H1 (cell line): Measurements from ENCODE around the gene NUDT10. TPM values are rescaled to one million over a fixed set of nuclear protein-coding genes. Genes with fewer than 3 reads are reported as not detected.

Source experiments
- CTCF ChIA-PET: fragments of 300-600 bp; sonication (Branson Sonifier 250); formaldehyde crosslinking; loops from one replicate; lab custom pipeline; 2021; ENCODE audit not compliant: partially characterized antibody; lab: Charles Lee
- POLR2A ChIA-PET: fragments of 300-600 bp; sonication (Branson Sonifier 250); formaldehyde crosslinking; loops from one replicate; lab custom pipeline; 2021; ENCODE audit warnings: inconsistent platforms; ENCODE audit not compliant: partially characterized antibody; lab: Charles Lee
- DNase-seq, 2 experiments: peaks; one replicate each; pipeline versions ENCODE4 v3.0.0 to v3.0.0-alpha.2; 2010 to 2022; ENCODE audit warnings: low spot score in 2 of 2, low read depth in 1 of 2, mixed read lengths in 1 of 2
- FAIRE-seq: peaks from 2 replicates; lab custom pipeline; 2011; peaks lifted over from hg19 to GRCh38; lab: Jason Lieb, UNC
- H2AFZ ChIP-seq: 2 replicates; pipeline ENCODE4 v1.8.1; 2012; ENCODE audit warnings: low read length, inconsistent platforms
- H2AK5ac ChIP-seq: 2 replicates; pipeline ENCODE4 v1.6.1; 2013; ENCODE audit warnings: low read depth, low read length
- H2BK120ac ChIP-seq: replicated peaks from 2 replicates; pipeline ENCODE3; 2013; ENCODE audit warnings: low read depth, low read length, inconsistent platforms
- H2BK12ac ChIP-seq: 2 replicates; pipeline ENCODE4 v1.6.1; 2013; ENCODE audit warnings: low read depth, low read length
- H2BK15ac ChIP-seq: 2 replicates; pipeline ENCODE4 v1.6.1; 2013; ENCODE audit warnings: low read length
- H2BK20ac ChIP-seq: 2 replicates; pipeline ENCODE4 v1.6.1; 2013; ENCODE audit warnings: low read length
- H2BK5ac ChIP-seq: 2 replicates; pipeline ENCODE4 v1.6.1; 2013; ENCODE audit warnings: low read depth, low read length
- H3K14ac ChIP-seq: 2 replicates; pipeline ENCODE4 v1.6.1; 2013; ENCODE audit warnings: inconsistent platforms; ENCODE audit not compliant: insufficient read length
- H3K18ac ChIP-seq: 2 replicates; pipeline ENCODE4 v1.6.1; 2013; ENCODE audit warnings: low read length; ENCODE audit errors: extremely low read depth
- H3K23ac ChIP-seq: 2 replicates; pipeline ENCODE4 v1.6.1; 2013; ENCODE audit warnings: inconsistent platforms; ENCODE audit not compliant: insufficient read length
- H3K23me2 ChIP-seq: 2 replicates; pipeline ENCODE4 v1.6.1; 2013; ENCODE audit warnings: low read depth, low read length
- H3K27ac ChIP-seq: 2 replicates; pipeline ENCODE4 v1.6.1; 2011; ENCODE audit warnings: low read depth, low read length, inconsistent platforms
- H3K27me3 ChIP-seq, 4 experiments: replicated peaks in 1 of 4; 1 replicate in 1 of 4; 2 replicates in 3 of 4; pipeline versions ENCODE4 v1.6.1 to v1.8.1; 2011 to 2013; ENCODE audit warnings: low read length in 3 of 4, mild to moderate bottlenecking in 3 of 4, inconsistent platforms in 2 of 4, mixed read lengths in 2 of 4, moderate library complexity in 1 of 4; ENCODE audit not compliant: control insufficient read depth in 3 of 4, insufficient read depth in 3 of 4; ENCODE audit errors: extremely low read depth in 1 of 4
- H3K36me3 ChIP-seq, 4 experiments: 2 replicates each; pipeline versions ENCODE4 v1.6.1 to v1.8.1; 2011 to 2013; ENCODE audit warnings: mild to moderate bottlenecking in 4 of 4, low read length in 3 of 4, moderate library complexity in 2 of 4, control low read depth in 1 of 4, inconsistent platforms in 1 of 4; ENCODE audit not compliant: insufficient read depth in 4 of 4, control insufficient read depth in 2 of 4
- H3K4ac ChIP-seq: replicated peaks from 2 replicates; pipeline ENCODE3; 2013; ENCODE audit warnings: low read length, low read depth, mixed read lengths, inconsistent platforms; ENCODE audit not compliant: insufficient read length
- H3K4me1 ChIP-seq, 4 experiments: replicated peaks in 1 of 4; 1 replicate in 1 of 4; 2 replicates in 3 of 4; pipeline versions ENCODE4 v1.6.1 to v1.8.1; 2011 to 2013; ENCODE audit warnings: low read length in 3 of 4, inconsistent platforms in 2 of 4, mixed read lengths in 1 of 4; ENCODE audit not compliant: insufficient read depth in 4 of 4, control insufficient read depth in 3 of 4
- H3K4me2 ChIP-seq, 2 experiments: 2 replicates each; pipeline versions ENCODE4 v1.6.1 to v1.8.1; 2011 to 2013; ENCODE audit warnings: low read depth in 2 of 2, low read length in 2 of 2, control low read depth in 1 of 2, inconsistent platforms in 1 of 2, mild to moderate bottlenecking in 1 of 2; ENCODE audit not compliant: insufficient read depth in 1 of 2
- H3K4me3 ChIP-seq, 4 experiments: fragments of 200-600, 300-600 bp in 1 of 4; sonication (generic), shearing (Covaris generic), sonication (Bioruptor Twin) in 1 of 4; 2 replicates each; pipeline versions ENCODE4 v1.5.1 to v1.8.1; 2011 to 2016; ENCODE audit warnings: low read length in 4 of 4, low read depth in 3 of 4, control low read depth in 2 of 4, inconsistent platforms in 2 of 4, mild to moderate bottlenecking in 2 of 4, mixed read lengths in 1 of 4, moderate library complexity in 1 of 4; ENCODE audit not compliant: insufficient read depth in 2 of 4; ENCODE audit errors: extremely low read depth in 1 of 4
- H3K56ac ChIP-seq: replicated peaks from 2 replicates; pipeline ENCODE3; 2013; ENCODE audit warnings: low read depth, mild to moderate bottlenecking, mixed read lengths, low read length, inconsistent platforms; ENCODE audit not compliant: insufficient read length
- H3K79me1 ChIP-seq: 2 replicates; pipeline ENCODE4 v1.6.1; 2013; ENCODE audit warnings: low read depth, low read length, control low read depth
- H3K79me2 ChIP-seq, 2 experiments: 2 replicates each; pipeline versions ENCODE4 v1.6.1 to v1.8.1; 2012 to 2013; ENCODE audit warnings: low read length in 2 of 2, mild to moderate bottlenecking in 2 of 2, inconsistent platforms in 1 of 2; ENCODE audit not compliant: insufficient read depth in 2 of 2, control insufficient read depth in 1 of 2
- H3K9ac ChIP-seq, 4 experiments: replicated peaks in 1 of 4; 1 replicate in 1 of 4; 2 replicates in 3 of 4; pipeline versions ENCODE4 v1.6.1 to v1.8.1; 2011 to 2013; ENCODE audit warnings: low read depth in 3 of 4, low read length in 3 of 4, control low read depth in 2 of 4, mild to moderate bottlenecking in 2 of 4, moderate library complexity in 2 of 4, inconsistent platforms in 1 of 4; ENCODE audit errors: extremely low read depth in 1 of 4
- H3K9me3 ChIP-seq, 2 experiments: 2 replicates each; pipeline versions ENCODE4 v1.6.1 to v1.8.1; 2012 to 2013; ENCODE audit warnings: mild to moderate bottlenecking in 2 of 2, moderate library complexity in 2 of 2, control low read depth in 1 of 2, inconsistent platforms in 1 of 2, low read depth in 1 of 2, low read length in 1 of 2, mixed read lengths in 1 of 2; ENCODE audit not compliant: insufficient read depth in 2 of 2
- H4K20me1 ChIP-seq, 2 experiments: replicated peaks in 1 of 2; 2 replicates each; pipeline versions ENCODE3 to v1.8.1; 2011 to 2013; ENCODE audit warnings: inconsistent platforms in 2 of 2, low read length in 2 of 2, mild to moderate bottlenecking in 1 of 2; ENCODE audit not compliant: insufficient read depth in 2 of 2, control insufficient read depth in 1 of 2
- H4K5ac ChIP-seq: 2 replicates; pipeline ENCODE4 v1.6.1; 2013; ENCODE audit warnings: low read length, low read depth, mixed read lengths, inconsistent platforms; ENCODE audit not compliant: insufficient read length
- H4K8ac ChIP-seq: 2 replicates; pipeline ENCODE4 v1.8.0; 2013; ENCODE audit warnings: mild to moderate bottlenecking, moderate library complexity, low read length, inconsistent platforms; ENCODE audit not compliant: insufficient read depth; ENCODE audit errors: extremely low read depth
- H4K91ac ChIP-seq: replicated peaks from 2 replicates; pipeline ENCODE3; 2013; ENCODE audit warnings: low read length, mixed read lengths, inconsistent platforms; ENCODE audit not compliant: insufficient read length
- CREB1 ChIP-seq: IDR thresholded peaks from 2 replicates; pipeline ENCODE4 v1.6.1; 2012; ENCODE audit warnings: inconsistent platforms
- SRF ChIP-seq: IDR thresholded peaks from 2 replicates; pipeline ENCODE4 v1.6.1; 2011; ENCODE audit warnings: mild to moderate bottlenecking, low read depth, low read length, moderate library complexity
- WGBS, 2 experiments: shearing (Covaris generic) in 1 of 2; methylation state at CpG; one replicate each; pipeline versions ENCODE4 v1.1.6 to v1.1.7; 2013 to 2015; ENCODE audit warnings: low lambda C conversion rate in 2 of 2, mixed read lengths in 2 of 2, inconsistent platforms in 1 of 2, low coverage in 1 of 2, missing lambda C conversion rate in 1 of 2; ENCODE audit not compliant: insufficient replicate concordance in 2 of 2, insufficient coverage in 1 of 2, insufficient read length in 1 of 2; ENCODE audit errors: extremely low coverage in 1 of 2, missing lambda C conversion rate in 1 of 2; 5-methylcytosine and 5-hydroxymethylcytosine counted together
- polyA plus RNA-seq, 7 experiments: library from polyadenylated mRNA; depleted of rRNA in 3 of 7; stranded (reverse) in 5 of 7; unstranded in 2 of 7; fragments of >200 nt in 5 of 7; fragments of 200-250 nt in 2 of 7; gene quantifications; 1 replicate in 5 of 7; 2 replicates in 1 of 7; 4 replicates in 1 of 7; pipeline versions ENCODE4 v1.2.1 to v1.2.3, GENCODE V29; 2011 to 2013; ENCODE audit warnings: missing spikeins in 2 of 7, mixed read lengths in 2 of 7
- total RNA-seq: library from RNA; stranded (reverse); fragmentation: NEBNext Ultra II Directional; extraction: Animal tissue kit (Norgen Biotek cat#: 25700); gene quantifications from 2 replicates; pipeline ENCODE4 v1.2.1, GENCODE V29; 2021

The NUDT10 gene
- total and polyA plus RNA-seq, 2 of the 8 experiments (the other 6 are each of a cell fraction or from before 2014, with no cell fraction given): 18.2 to 20.6 TPM

- H4K5ac ChIP-seq: no peak overlapping the region
- no peak overlapping the region for H3K56ac ChIP-seq
- no peaks in the 10 kb centered on the region for H3K79me2 ChIP-seq
- 87% methylated on average over 1 of the region's 1 CpG; no CpG with 5 or more reads in 1 of the 2 experiments for WGBS, 2 experiments
- no peaks in the 10 kb centered on the region for H3K4me1 ChIP-seq
- H4K20me1 ChIP-seq: no peaks in the 10 kb centered on the region
- H3K4me2 ChIP-seq: no peak overlapping the region
- H3K4me3 ChIP-seq: no peak overlapping the region
- no peak overlapping the region for H2BK12ac ChIP-seq
- no peaks in the 10 kb centered on the region for H3K36me3 ChIP-seq
- H2AK5ac ChIP-seq: no peak overlapping the region
- H2BK20ac ChIP-seq: no peak overlapping the region
- no peak overlapping the region for H3K4ac ChIP-seq
- TF ChIP-seq CREB1 (no peak), SRF (no peak)
- H3K27ac ChIP-seq: no peak overlapping the region
- no peak overlapping the region for H4K91ac ChIP-seq
- H3K23me2 ChIP-seq: no peaks in the 10 kb centered on the region
- DNase-seq (no peak), FAIRE-seq (no peak)
- no peak overlapping the region for H2BK5ac ChIP-seq
- H4K8ac ChIP-seq: no peak overlapping the region
- no peak overlapping the region for H3K9ac ChIP-seq
- no peak overlapping the region for H3K18ac ChIP-seq
- H3K14ac ChIP-seq: no peak overlapping the region
- H2BK15ac ChIP-seq: no peak overlapping the region
- no peak overlapping the region for H2BK120ac ChIP-seq
- no peak overlapping the region for H2AFZ ChIP-seq
- no peak overlapping the region for H3K23ac ChIP-seq
- no peaks in the 10 kb centered on the region for H3K79me1 ChIP-seq
- H3K27me3 ChIP-seq: no peaks in the 10 kb centered on the region
- CTCF ChIA-PET: interaction anchor here (0.5 to 1.2 kb wide), 2 partner anchors 12 to 225 kb away, joined by 3 read pairs; no protein-coding TSS in a partner anchor
- H3K9me3 ChIP-seq: no peaks in the 10 kb centered on the region
- POLR2A ChIA-PET: no interaction called here
Measured at GRCh38 chrX:51316271-51316670, 16.4 kb upstream of the NUDT10 start.
